LoVo (cell line): Measurements from ENCODE around the gene EHBP1.

Experiments
- DNase-seq: peaks from one replicate; pipeline ENCODE4 v3.0.0-alpha.2; 2016; ENCODE audit warnings: low spot score

The EHBP1 gene

GRCh38 chr2:62964050-62964449 lies 258.5 kb downstream of the EHBP1 start:
- no peak for DNase-seq

DNA sequence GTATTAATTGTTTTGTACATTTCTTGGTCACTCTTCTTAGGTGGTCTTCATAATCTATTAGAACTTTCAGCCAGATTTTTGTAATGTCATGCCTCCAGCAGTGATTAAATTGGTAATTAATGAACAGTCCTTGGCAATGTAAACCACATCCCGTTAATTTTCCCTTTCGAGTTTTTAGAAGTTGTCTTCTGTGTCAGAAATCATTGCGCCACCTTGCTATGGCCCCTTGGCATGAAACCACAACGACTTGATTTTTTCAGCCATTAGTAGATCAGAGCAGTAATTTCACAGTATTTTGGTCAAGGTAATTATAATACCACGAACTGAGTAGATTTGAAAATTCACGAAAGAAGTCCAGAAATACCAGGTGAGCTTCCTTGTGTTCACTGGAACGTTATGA lies 259.2 kb downstream of the EHBP1 start:
- no peak for DNase-seq

DNA sequence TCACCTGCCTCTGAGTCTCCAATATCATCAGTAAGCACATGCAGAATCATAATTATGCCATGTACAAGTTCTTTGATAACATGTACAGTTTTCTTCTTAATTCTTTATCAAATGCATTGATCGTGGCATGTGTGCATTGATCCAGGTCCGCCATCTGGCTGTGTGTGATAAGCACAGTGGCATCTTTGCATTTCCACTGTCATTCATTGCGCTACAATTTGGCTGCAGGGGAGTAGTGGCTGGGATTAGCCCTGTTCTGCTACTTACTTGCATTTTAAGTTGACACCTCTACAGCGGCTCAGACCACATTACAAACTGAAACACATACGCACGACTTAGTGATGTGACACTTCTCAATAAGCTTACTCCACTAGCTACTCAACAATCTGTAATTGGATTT lies 261.5 kb downstream of the EHBP1 start:
- no peak for DNase-seq

- no peak for DNase-seq
Observed at GRCh38 chr2:62968168-62968567, 262.7 kb downstream of the EHBP1 start.

DNA sequence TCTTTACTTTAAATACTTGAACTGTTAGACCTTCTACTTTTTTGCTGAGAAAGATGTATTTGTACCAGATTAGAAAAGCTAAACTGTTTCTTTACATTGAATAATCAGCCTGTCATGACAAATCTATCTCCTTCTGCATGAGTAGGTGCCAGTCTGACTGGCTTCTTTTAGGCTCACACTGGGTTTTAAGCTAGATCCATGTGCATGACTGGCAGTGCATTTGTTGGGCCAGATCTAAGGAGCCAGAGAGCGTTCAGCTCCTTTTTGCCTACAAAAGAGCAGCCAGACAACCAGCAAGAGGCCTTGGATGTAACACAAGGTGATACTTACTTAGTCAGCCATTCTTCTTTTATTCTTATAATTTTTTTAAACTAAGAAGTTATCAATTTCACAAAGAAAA lies 263.2 kb downstream of the EHBP1 start:
- DNase-seq, result no peak

DNA sequence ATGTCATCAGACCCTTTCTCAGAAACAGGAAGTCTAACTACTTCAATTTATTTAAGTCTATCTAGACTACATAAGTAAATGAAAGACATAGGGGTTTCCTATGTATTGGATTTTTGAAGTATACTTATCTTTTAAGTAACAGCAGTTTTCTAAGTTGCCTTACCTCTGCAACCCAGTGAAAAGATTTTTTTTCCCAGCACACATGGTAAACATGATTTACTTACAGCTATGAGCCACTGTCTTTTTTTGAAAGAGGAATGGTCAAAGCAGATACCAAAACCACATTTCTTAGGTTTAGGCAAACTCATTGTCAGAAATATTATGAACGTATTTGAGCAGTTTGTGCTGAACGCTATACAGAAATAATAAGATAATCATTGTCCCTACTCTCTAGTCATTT lies 266.4 kb downstream of the EHBP1 start:
- no peak for DNase-seq

GRCh38 chr2:62972601-62973000 lies 267.1 kb downstream of the EHBP1 start:
- no peak for DNase-seq

GRCh38 chr2:62974999-62975398 lies 269.5 kb downstream of the EHBP1 start:
- no peak for DNase-seq

- DNase-seq, result no peak
Observed at GRCh38 chr2:62991605-62992004, 286.1 kb downstream of the EHBP1 start.

GRCh38 chr2:62992561-62992960 lies 287.0 kb downstream of the EHBP1 start:
- DNase-seq, result no peak

- no peak for DNase-seq
Observed at GRCh38 chr2:62994206-62994605, 288.7 kb downstream of the EHBP1 start.

DNA sequence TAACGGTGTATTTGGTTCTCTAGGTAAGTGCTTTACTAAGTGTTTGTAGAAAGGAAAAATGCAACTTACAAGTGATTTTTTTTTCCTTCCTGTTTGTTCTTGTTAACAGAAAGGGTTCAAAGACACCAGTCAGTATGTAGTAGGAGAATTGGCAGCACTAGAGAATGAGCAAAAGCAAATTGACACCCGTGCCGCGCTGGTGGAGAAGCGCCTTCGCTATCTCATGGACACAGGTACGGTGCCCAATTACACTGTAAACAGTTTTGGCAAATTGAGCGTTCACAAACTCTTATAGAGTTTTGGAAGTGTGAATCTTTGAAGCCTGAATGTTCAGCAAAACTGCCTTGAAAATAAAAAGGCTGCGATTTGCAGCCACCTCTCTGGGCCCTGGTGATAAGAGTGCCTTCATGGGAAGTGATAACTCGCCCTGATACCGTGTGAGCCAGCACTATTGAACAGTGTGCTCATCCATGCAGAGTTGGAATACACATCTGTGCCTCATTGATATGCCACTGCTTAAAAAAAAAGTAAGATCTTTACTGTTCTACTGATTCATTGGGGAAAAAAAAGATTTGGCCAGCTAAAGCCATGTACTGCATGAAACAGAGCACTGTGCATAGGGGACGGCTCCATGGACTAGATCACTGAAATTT lies 291.1 kb downstream of the EHBP1 start:
- DNase-seq, result no peak

DNA sequence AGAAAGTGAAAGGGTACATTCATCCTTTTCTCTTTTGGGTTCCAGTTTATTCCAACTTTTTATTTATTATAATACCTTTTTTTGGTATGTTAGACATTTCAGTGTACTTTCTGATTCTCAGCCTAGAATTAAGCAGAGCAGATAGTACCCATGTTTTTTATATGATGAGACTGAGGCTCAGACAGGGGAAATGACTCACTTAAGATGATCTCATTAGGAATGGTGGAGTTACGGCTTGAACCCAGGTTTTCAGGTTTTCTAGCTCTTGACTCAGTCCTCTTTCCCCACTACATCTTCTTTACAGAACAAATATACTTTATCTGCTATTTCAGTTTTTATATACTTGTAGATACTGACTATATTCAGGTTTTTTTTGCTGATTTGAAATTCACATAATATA lies 293.4 kb downstream of the EHBP1 start:
- DNase-seq, result no peak

GRCh38 chr2:62999905-63000304 lies 294.4 kb downstream of the EHBP1 start:
- no peak for DNase-seq

DNA sequence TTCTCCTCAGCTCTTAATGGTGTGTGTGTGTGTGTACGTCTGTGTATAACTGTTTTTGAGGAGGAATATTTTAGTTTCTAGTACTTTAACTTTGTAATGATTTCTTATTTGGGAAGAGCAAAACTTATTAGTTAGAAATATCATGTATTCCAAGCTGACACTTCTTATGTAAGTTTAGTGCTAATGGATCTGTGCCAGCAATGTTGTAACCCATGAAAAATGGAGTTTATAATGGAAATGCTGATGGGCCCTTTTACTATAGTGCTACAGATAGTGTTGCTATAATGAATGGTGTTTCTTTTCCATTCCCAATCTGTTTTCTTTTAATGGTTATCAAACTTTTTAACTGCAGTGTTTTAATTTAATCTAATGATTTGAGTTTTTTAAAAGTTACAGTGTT lies 295.3 kb downstream of the EHBP1 start:
- no peak for DNase-seq

DNA sequence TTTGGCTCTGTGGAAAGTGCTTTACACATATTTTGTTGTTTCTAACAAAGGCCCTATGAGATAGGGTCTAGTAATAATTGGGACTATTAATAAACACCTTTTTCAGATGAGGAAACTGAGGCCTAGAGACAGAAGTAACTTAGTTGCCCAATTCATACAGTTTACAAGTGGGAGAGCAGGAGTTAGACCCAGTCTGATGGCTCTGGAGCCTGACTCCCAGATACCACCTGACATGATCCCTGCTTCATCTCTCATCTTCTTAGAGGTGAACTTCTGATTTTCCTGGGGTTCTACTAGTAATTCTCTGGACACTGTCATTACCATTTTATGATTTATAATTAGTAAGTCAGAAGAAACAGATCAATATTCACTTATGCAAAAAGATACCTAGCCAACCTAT lies 296.1 kb downstream of the EHBP1 start:
- DNase-seq, result no peak

DNA sequence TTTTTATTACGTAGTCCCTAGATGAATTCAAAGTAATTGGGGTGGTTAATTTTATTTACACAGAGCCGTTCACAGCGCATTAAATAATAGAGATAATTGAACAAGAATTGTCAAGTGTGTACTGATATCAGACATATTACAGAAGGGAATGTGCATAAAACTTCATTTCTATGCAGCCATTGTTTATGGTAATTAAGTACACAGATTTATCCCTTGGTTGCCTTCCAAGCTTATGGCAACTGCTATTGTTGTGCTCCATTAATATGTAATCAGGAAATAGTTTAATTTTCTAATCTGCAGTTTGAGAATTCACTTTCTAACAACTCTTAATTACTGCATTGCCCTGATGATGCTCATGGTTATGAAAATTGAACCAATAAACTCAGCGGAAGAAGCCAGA lies 297.8 kb downstream of the EHBP1 start:
- no peak for DNase-seq

DNA sequence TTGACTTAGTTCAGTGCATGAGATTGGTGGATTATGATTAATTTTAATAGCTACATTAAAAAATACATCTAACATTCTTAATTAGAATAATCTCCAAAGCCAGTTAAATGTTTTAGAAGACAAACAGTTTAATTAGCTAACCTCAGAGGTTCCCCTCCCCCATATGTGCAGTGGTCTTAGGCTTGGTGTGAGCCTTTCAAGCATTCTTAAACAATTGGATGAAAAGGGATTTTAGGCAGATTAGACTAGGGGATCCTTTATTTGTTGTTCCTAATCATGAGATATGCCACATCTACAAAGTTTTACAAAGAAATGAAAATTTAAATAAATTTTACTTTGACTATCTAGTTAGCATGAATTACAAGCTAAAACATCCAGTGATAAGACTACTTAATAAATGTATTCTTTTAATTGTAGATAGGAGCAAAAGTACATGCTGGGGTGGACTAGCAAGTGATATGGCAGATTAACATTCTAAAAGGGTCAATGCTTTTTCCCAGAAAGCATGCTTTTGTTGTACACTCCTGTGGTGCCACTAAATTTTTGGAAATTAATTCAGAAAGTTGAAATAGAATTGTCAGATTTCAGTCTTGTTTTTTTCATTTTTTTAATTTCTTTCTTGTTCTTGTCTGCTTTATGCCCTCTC lies 302.4 kb downstream of the EHBP1 start:
- no peak for DNase-seq

DNA sequence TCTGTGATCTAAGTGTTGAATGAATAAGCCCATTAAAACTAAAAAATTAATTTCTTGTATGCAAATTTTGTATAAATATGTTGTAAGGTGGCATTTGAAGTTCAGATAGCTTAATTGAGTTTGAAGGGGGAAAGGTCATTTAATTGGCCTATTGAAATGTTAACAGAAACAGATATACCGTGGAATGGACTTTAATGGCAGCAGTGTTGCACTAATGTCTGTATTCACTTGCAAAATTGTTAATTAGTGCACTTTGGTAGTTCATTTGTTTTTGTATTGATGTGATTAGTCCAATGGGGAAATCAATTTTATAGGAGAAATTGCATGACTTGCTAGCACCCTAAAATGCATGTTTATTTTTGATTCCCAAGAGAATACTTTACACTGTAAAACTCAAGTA lies 303.3 kb downstream of the EHBP1 start:
- DNase-seq, result no peak

DNA sequence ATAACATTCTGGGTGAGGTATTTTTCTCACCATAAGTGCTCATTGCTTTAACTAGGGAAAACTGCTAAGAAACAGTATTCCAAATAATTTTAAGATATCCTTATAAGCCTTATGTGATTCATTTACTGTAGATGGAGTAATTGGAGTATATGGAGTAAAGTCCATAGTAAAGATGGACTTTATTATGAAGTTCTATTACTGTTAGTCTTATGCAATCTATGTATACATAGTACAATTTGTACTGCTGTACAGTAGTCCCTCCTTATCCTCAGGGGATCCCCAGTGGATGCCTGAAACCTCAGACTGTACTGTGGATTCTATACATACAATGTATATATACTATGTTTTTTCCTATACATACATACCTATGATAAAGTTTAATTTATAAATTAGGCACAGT lies 304.0 kb downstream of the EHBP1 start:
- DNase-seq, result no peak

DNA sequence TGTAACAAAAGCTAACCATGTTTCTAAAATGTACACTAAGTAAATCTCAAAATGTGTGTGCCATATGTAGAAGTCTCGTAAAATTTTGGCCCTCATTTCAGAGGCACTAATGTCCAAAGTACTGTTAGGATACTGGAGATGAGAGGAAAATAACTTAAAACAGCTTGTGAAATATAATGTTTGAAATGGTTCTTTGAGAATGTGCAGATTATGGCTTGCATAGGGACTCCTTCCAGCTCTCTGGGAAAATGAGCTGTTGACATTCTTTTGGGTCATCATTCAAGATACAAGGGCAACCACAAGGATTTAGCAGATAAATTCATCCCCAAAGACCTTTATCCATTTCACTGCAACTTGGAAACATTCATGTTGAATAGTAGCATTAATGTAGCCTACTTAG lies 307.0 kb downstream of the EHBP1 start:
- no peak for DNase-seq

DNA sequence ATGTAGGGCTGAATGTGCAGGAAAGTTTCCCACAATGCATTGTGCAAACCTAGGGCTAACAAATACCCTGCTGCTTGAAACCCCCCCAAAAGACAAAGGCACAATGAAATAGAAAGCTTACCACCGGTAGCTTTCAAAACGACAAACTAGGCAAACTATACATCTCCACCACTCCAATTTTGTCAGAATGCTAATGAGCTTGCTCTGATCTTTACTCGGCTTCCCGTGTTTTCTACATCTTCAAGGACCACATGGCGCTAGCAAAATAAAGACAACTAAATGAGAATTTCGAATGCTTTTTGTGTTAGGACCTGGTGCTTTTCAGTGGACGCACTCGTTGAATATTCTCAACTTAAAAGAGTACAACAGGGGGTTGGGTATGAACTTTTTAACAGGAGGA lies 307.9 kb downstream of the EHBP1 start:
- DNase-seq, result no peak

DNA sequence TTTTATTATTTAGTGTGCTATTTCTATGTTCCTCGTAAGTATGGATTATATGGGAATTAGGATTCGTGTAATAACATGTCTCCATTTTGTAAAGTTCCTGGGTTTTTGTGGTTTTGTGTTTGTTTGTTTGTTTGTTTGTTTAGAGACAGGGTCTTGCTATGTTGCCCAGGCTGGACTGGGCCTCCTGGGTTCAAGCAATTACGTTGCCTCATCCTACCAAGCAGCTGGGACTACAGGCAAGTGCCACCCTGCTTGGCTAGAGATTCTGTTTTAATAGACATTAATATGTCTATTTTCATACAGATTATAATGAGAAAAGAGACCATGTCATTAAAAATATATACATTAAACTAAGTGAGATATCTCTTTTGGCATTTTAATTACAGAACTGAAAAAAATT lies 309.9 kb downstream of the EHBP1 start:
- DNase-seq, result no peak

DNA sequence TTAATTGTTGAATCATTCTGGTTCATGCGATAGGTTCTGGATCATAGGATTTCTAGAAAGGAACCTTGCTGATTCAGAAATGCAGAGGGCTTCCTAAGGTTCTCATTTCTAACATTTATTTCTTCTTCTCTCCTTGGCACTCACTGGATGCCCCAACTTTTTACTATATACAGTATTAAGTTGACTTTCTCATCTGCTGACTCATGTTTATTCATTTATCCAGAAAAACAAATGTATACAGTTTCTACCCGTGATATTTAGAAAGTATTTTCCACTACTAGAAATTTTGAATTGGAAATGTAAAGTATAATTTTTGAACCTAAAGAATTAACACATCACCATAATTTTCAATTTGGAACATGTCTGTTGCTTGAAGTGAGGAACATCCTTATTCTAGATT lies 312.9 kb downstream of the EHBP1 start:
- DNase-seq, result no peak
